WTC11 (cell line): ENCODE results near the gene RAPSN. TPM values are rescaled to one million over a fixed set of nuclear protein-coding genes. Genes with fewer than 3 reads are reported as not detected.

Experiments
- ATAC-seq: fragments of 200-7000 bp; cut with Tn5 transposase; 2 replicates; pipeline ENCODE4 v1.10.0; 2021; ENCODE audit warnings: mild to moderate bottlenecking, moderate library complexity
- CTCF ChIA-PET: fragments of 300-600 bp; sonication (Branson Sonifier 250); formaldehyde crosslinking; loops from one replicate; lab custom pipeline; 2021; ENCODE audit warnings: antibody characterized with exemption; lab: Charles Lee
- POLR2A ChIA-PET: fragments of 350-600 bp; sonication (Branson Sonifier 250); formaldehyde crosslinking; loops from one replicate; lab custom pipeline; 2021; ENCODE audit warnings: antibody characterized with exemption; lab: Charles Lee
- DNase-seq: peaks from one replicate; pipeline ENCODE4 v3.0.0; 2021; ENCODE audit warnings: low spot score
- H3K27ac Mint-ChIP-seq: 2 replicates; pipeline ENCODE4 v1.8.0; 2021; ENCODE audit warnings: mixed read lengths
- H3K27me3 Mint-ChIP-seq: 2 replicates; pipeline ENCODE4 v1.8.0; 2021; ENCODE audit warnings: low read depth, mild to moderate bottlenecking, moderate library complexity, mixed read lengths
- H3K36me3 Mint-ChIP-seq: 2 replicates; pipeline ENCODE4 v1.8.0; 2021; ENCODE audit warnings: mixed read lengths
- H3K4me1 Mint-ChIP-seq: 2 replicates; pipeline ENCODE4 v1.8.0; 2022; ENCODE audit warnings: mixed read lengths
- H3K4me3 Mint-ChIP-seq: 2 replicates; pipeline ENCODE4 v1.8.0; 2021; ENCODE audit warnings: mild to moderate bottlenecking, moderate library complexity, mixed read lengths
- H3K9me3 Mint-ChIP-seq: 2 replicates; pipeline ENCODE4 v1.8.0; 2021; ENCODE audit warnings: mixed read lengths
- CREB1 ChIP-seq: sonication (generic); formaldehyde crosslinking; IDR thresholded peaks from 2 replicates; pipeline ENCODE4 v1.8.0; 2023; ENCODE audit warnings: mild to moderate bottlenecking, missing genetic modification reagents
- ETV6 ChIP-seq: sonication (generic); formaldehyde crosslinking; IDR thresholded peaks from 2 replicates; pipeline ENCODE4 v1.8.1; 2022; ENCODE audit warnings: mild to moderate bottlenecking, missing genetic modification reagents
- HMGA2 ChIP-seq: fragments of 250-450 bp; sonication (Bioruptor Pico); IDR thresholded peaks from 2 replicates; pipeline ENCODE4 v1.4.0; 2021; ENCODE audit warnings: mild to moderate bottlenecking, moderate library complexity
- HMGXB4 ChIP-seq: sonication (generic); formaldehyde crosslinking; IDR thresholded peaks from 2 replicates; pipeline ENCODE4 v1.8.1; 2023; ENCODE audit warnings: mild to moderate bottlenecking, moderate library complexity, missing genetic modification reagents
- MYBL2 ChIP-seq: sonication (generic); formaldehyde crosslinking; IDR thresholded peaks from 2 replicates; pipeline ENCODE4 v1.8.1; 2023; ENCODE audit warnings: mild to moderate bottlenecking, moderate library complexity, missing genetic modification reagents
- NFE2L1 ChIP-seq: sonication (generic); formaldehyde crosslinking; IDR thresholded peaks from 2 replicates; pipeline ENCODE4 v1.8.1; 2023; ENCODE audit warnings: missing genetic modification reagents
- SOX15 ChIP-seq: fragments of 250-450 bp; sonication (Bioruptor Pico); IDR thresholded peaks from 2 replicates; pipeline ENCODE4 v1.9.0; 2021; ENCODE audit warnings: mild to moderate bottlenecking
- USF1 ChIP-seq: sonication (generic); formaldehyde crosslinking; IDR thresholded peaks from 2 replicates; pipeline ENCODE4 v1.8.0; 2022; ENCODE audit warnings: mild to moderate bottlenecking, missing genetic modification reagents
- ZNF281 ChIP-seq: sonication (generic); formaldehyde crosslinking; IDR thresholded peaks from 2 replicates; pipeline ENCODE4 v1.8.0; 2023; ENCODE audit warnings: mild to moderate bottlenecking, missing genetic modification reagents
- ZNF671 ChIP-seq: fragments of 250-450 bp; sonication (Bioruptor Pico); IDR thresholded peaks from 2 replicates; pipeline ENCODE4 v1.8.0; 2021; ENCODE audit warnings: mild to moderate bottlenecking
- total RNA-seq: library from RNA; stranded (reverse); gene quantifications from 3 replicates; pipeline ENCODE4 v1.2.3, GENCODE V29; 2021
- TF ChIP-seq, protein P1 (sequence below): fragments of 250-450 bp; sonication (Bioruptor Pico); IDR thresholded peaks from 2 replicates; pipeline ENCODE4 v1.8.0; 2021; ENCODE audit warnings: mild to moderate bottlenecking
- TF ChIP-seq, protein P2 (sequence below): sonication (generic); formaldehyde crosslinking; IDR thresholded peaks from 2 replicates; pipeline ENCODE4 v1.8.0; 2022; ENCODE audit warnings: mild to moderate bottlenecking, missing genetic modification reagents
- TF ChIP-seq, protein P3 (sequence below): sonication (generic); formaldehyde crosslinking; IDR thresholded peaks from 2 replicates; pipeline ENCODE4 v1.8.1; 2023; ENCODE audit warnings: mild to moderate bottlenecking, missing genetic modification reagents, borderline replicate concordance
- TF ChIP-seq, protein P4 (sequence below): fragments of 250-450 bp; sonication (Bioruptor Pico); IDR thresholded peaks from 2 replicates; pipeline ENCODE4 v1.9.0; 2021; ENCODE audit warnings: mild to moderate bottlenecking, borderline replicate concordance
- TF ChIP-seq, protein P5 (sequence below): fragments of 250-450 bp; sonication (Bioruptor Pico); IDR thresholded peaks from 2 replicates; pipeline ENCODE4 v2.1.2; 2022; ENCODE audit warnings: mild to moderate bottlenecking, moderate library complexity

The RAPSN gene
- total RNA-seq, 1 experiment from 2014 or later: 0.66 TPM

DNA sequence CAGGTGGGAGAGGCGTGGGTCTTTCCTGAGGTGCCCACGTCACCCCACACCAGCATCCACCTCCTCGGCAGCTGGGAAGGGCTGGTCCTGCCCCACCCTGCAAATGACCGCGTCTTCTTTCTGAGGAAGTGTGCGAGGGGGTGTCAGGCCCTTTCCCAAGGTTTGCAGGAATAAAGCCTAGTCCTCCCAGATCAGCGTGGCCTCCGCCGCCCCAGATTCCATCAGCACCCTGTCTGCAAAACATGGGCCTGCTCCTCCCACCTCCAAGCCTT lies 55.0 kb downstream of the RAPSN start:
- Mint-ChIP-seq H3K27me3 (no peaks in the 10 kb centered on the region), H3K4me3 (no peak overlapping the region), H3K36me3 (no peaks in the 10 kb centered on the region), H3K27ac (no peak overlapping the region), H3K9me3 (no peaks in the 10 kb centered on the region), H3K4me1 (peaks cover 12% of the 10 kb centered on the region)
- ChIA-PET CTCF (interaction anchor here (0.9 to 1.8 kb wide), 2 partner anchors 18 to 20 kb away, joined by 4 to 6 read pairs; no protein-coding TSS in a partner anchor), POLR2A (no interaction called here)
- ATAC-seq (no peak), DNase-seq (no peak)
- no peak for TF ChIP-seq HMGA2 (CRISPR knock-in tag)
- no peak for TF ChIP-seq USF1 (CRISPR knock-in tag)
- TF ChIP-seq, protein P1, sequence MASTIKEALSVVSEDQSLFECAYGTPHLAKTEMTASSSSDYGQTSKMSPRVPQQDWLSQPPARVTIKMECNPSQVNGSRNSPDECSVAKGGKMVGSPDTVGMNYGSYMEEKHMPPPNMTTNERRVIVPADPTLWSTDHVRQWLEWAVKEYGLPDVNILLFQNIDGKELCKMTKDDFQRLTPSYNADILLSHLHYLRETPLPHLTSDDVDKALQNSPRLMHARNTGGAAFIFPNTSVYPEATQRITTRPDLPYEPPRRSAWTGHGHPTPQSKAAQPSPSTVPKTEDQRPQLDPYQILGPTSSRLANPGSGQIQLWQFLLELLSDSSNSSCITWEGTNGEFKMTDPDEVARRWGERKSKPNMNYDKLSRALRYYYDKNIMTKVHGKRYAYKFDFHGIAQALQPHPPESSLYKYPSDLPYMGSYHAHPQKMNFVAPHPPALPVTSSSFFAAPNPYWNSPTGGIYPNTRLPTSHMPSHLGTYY (CRISPR knock-in tag): no peak
- no peak for TF ChIP-seq ZNF281
- no peak for TF ChIP-seq HMGXB4
- TF ChIP-seq, protein P2, sequence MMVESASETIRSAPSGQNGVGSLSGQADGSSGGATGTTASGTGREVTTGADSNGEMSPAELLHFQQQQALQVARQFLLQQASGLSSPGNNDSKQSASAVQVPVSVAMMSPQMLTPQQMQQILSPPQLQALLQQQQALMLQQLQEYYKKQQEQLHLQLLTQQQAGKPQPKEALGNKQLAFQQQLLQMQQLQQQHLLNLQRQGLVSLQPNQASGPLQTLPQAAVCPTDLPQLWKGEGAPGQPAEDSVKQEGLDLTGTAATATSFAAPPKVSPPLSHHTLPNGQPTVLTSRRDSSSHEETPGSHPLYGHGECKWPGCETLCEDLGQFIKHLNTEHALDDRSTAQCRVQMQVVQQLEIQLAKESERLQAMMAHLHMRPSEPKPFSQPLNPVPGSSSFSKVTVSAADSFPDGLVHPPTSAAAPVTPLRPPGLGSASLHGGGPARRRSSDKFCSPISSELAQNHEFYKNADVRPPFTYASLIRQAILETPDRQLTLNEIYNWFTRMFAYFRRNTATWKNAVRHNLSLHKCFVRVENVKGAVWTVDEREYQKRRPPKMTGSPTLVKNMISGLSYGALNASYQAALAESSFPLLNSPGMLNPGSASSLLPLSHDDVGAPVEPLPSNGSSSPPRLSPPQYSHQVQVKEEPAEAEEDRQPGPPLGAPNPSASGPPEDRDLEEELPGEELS: no peak
- no peak for TF ChIP-seq CREB1
- TF ChIP-seq, protein P3, sequence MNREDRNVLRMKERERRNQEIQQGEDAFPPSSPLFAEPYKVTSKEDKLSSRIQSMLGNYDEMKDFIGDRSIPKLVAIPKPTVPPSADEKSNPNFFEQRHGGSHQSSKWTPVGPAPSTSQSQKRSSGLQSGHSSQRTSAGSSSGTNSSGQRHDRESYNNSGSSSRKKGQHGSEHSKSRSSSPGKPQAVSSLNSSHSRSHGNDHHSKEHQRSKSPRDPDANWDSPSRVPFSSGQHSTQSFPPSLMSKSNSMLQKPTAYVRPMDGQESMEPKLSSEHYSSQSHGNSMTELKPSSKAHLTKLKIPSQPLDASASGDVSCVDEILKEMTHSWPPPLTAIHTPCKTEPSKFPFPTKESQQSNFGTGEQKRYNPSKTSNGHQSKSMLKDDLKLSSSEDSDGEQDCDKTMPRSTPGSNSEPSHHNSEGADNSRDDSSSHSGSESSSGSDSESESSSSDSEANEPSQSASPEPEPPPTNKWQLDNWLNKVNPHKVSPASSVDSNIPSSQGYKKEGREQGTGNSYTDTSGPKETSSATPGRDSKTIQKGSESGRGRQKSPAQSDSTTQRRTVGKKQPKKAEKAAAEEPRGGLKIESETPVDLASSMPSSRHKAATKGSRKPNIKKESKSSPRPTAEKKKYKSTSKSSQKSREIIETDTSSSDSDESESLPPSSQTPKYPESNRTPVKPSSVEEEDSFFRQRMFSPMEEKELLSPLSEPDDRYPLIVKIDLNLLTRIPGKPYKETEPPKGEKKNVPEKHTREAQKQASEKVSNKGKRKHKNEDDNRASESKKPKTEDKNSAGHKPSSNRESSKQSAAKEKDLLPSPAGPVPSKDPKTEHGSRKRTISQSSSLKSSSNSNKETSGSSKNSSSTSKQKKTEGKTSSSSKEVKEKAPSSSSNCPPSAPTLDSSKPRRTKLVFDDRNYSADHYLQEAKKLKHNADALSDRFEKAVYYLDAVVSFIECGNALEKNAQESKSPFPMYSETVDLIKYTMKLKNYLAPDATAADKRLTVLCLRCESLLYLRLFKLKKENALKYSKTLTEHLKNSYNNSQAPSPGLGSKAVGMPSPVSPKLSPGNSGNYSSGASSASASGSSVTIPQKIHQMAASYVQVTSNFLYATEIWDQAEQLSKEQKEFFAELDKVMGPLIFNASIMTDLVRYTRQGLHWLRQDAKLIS (CRISPR knock-in tag): no peak
- TF ChIP-seq NFE2L1: no peak
- TF ChIP-seq ZNF671: no peak
- TF ChIP-seq MYBL2 (CRISPR knock-in tag): no peak
- TF ChIP-seq, all 79 proteins: peak for 0

GRCh38 chr11:47393163-47394049 lies 55.5 kb downstream of the RAPSN start:
- H3K27ac Mint-ChIP-seq: no peak overlapping the region
- H3K4me1 Mint-ChIP-seq: peaks cover 9% of the 10 kb centered on the region
- no peaks in the 10 kb centered on the region for H3K27me3 Mint-ChIP-seq
- ChIA-PET POLR2A (no interaction called here), CTCF (interaction anchor here (0.6 to 2.5 kb wide), 3 partner anchors 19 to 131 kb away, joined by 3 to 19 read pairs (median 4); no protein-coding TSS in a partner anchor)
- DNase-seq (no peak), ATAC-seq (no peak)
- H3K4me3 Mint-ChIP-seq: no peak overlapping the region
- H3K9me3 Mint-ChIP-seq: no peaks in the 10 kb centered on the region
- H3K36me3 Mint-ChIP-seq: no peaks in the 10 kb centered on the region
- TF ChIP-seq SOX15 (CRISPR knock-in tag): no peak
- TF ChIP-seq ETV6 (CRISPR knock-in tag): no peak
- TF ChIP-seq, protein P4, sequence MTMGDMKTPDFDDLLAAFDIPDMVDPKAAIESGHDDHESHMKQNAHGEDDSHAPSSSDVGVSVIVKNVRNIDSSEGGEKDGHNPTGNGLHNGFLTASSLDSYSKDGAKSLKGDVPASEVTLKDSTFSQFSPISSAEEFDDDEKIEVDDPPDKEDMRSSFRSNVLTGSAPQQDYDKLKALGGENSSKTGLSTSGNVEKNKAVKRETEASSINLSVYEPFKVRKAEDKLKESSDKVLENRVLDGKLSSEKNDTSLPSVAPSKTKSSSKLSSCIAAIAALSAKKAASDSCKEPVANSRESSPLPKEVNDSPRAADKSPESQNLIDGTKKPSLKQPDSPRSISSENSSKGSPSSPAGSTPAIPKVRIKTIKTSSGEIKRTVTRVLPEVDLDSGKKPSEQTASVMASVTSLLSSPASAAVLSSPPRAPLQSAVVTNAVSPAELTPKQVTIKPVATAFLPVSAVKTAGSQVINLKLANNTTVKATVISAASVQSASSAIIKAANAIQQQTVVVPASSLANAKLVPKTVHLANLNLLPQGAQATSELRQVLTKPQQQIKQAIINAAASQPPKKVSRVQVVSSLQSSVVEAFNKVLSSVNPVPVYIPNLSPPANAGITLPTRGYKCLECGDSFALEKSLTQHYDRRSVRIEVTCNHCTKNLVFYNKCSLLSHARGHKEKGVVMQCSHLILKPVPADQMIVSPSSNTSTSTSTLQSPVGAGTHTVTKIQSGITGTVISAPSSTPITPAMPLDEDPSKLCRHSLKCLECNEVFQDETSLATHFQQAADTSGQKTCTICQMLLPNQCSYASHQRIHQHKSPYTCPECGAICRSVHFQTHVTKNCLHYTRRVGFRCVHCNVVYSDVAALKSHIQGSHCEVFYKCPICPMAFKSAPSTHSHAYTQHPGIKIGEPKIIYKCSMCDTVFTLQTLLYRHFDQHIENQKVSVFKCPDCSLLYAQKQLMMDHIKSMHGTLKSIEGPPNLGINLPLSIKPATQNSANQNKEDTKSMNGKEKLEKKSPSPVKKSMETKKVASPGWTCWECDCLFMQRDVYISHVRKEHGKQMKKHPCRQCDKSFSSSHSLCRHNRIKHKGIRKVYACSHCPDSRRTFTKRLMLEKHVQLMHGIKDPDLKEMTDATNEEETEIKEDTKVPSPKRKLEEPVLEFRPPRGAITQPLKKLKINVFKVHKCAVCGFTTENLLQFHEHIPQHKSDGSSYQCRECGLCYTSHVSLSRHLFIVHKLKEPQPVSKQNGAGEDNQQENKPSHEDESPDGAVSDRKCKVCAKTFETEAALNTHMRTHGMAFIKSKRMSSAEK: no peak
- TF ChIP-seq, protein P5, sequence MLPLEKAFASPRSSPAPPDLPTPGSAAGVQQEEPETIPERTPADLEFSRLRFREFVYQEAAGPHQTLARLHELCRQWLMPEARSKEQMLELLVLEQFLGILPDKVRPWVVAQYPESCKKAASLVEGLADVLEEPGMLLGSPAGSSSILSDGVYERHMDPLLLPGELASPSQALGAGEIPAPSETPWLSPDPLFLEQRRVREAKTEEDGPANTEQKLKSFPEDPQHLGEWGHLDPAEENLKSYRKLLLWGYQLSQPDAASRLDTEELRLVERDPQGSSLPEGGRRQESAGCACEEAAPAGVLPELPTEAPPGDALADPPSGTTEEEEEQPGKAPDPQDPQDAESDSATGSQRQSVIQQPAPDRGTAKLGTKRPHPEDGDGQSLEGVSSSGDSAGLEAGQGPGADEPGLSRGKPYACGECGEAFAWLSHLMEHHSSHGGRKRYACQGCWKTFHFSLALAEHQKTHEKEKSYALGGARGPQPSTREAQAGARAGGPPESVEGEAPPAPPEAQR: no peak
